ENCODE data around the gene MAML3.
"Not testable (repeated sequence)": the region's sequence is repeated elsewhere in the genome, so short reads cannot be mapped to it uniquely, and the experiment has no call there.

MAML3 gene

DNA sequence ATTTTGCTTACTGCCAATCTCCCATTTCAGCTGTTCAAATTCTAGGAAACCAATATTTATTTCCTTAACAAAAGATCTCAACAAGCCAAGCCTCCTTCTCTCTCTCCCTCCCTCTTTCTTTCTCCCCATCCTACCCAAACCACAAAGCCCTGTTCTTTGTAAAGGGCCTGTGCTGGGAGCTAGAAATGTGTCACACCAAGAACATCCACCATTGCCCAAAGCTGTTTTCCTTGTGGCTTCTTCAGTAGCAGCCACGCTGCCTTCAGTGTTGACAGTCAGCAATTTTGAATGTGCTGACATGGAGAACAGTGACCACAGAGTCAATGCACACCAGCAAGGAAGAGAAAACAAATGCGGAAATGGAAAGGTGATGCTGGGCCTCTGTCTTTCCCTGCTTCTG is 203.0 kb downstream of the MAML3 start:
- intact Hi-C loops (cut with DNase I), result no loop called here
- no peak for DNase-seq

DNA sequence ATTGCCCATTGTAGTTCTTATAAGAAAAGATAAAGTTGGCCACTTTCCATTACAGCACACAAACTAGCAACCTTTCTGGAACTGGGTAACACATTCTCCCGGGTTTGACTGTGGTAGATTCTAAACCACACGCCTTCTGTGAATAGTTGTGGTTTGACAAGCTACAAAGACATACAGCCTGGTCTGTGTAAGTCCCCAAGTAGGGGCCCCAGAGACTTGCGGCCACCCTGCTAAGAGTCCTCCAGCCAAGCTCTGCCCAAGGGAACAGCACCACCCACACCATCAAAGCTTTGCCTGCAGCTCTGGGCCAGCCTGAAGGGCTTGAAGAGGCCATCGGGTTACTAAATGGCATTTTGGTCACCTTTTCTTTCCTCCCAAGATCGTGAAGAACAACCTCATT is 203.4 kb downstream of the MAML3 start:
- DNase-seq, result no peak
- intact Hi-C loops (cut with DNase I), result no loop called here

DNA sequence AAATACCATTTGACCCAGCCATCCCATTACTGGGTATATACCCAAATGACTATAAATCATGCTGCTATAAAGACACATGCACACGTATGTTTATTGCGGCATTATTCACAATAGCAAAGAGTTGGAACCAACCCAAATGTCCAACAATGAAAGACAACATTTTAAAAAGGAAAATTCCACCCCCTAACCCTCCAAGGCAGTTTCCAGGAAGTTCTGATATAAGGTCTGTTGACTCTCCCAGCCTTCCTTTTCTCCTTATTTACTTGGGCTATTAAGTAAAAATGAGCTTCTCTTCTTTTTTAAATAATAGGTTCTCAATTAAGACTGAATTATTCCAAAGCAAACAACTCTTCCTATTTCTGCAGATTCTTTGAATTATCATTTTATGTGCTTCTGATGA is 209.1 kb downstream of the MAML3 start:
- intact Hi-C loops (cut with DNase I); DNase-seq: not testable (repeated sequence)

DNA sequence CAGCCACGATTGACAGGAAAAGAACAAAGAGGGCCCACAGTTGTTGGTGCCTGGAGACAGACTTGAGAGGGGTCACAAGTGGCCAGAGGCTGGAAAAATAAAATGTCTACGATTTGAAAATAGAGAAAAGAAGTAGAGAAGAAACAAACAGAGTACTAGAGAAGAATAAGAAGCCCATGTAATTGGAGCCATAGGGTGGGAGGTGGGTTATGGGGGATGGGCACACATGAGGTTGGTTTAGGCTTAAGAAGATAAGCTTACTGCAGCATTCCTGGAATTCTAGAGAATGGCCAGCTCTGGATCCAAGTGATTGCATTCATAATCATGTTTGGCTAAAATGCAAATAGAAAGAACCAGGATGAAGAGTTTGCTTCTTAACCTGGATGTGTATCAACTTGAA is 210.7 kb downstream of the MAML3 start:
- intact Hi-C loops (cut with DNase I), result no loop called here
- DNase-seq, result no peak

GRCh38 chr4:139942241-139942640 is 211.7 kb downstream of the MAML3 start:
- intact Hi-C loops (cut with DNase I), result no loop called here
- DNase-seq, result no peak

GRCh38 chr4:139940600-139940999 is 213.4 kb downstream of the MAML3 start:
- no peak for DNase-seq

DNA sequence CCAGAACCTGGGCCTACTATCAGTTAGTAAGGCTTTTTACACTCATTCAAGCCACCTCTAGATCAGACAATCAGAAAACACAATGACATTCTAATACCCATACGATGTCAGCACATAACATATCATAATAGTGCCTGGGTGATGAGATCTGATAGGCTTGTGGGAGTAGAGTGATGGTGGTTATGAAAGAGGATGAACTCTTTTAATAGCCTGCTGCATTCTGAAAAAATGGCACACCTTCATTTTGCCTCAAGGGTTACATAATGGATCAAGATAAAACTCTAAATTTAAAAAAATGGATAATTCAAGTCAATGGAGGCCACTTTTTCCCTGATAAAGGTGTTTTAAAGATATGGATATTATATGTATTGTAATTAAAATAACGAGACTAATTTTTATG is 215.6 kb downstream of the MAML3 start:
- intact Hi-C loops (cut with DNase I), result no loop called here
- DNase-seq, result no peak

More at GRCh38 chr4:139940600-139940999, 213.4 kb downstream of the MAML3 start:
- intact Hi-C loops (cut with DNase I), result no loop called here

DNA sequence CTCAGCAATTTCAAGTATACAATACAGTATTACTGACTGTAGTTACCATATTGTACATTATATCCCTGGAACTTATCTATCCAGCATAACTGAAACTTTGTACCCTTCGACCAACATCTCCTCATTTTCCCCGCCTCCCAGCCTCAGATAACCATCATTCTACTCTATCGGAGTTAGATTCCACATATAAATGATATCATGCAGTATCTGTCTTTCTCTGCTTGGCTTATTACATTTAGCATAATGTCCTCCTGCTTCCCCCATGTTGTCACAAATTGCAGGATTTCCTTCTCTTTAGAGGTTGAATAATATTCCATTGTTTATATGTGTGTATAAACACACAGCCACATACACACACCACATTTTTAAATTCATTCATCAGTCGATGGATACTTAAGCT is 218.1 kb downstream of the MAML3 start:
- intact Hi-C loops (cut with DNase I), result no loop called here

DNA sequence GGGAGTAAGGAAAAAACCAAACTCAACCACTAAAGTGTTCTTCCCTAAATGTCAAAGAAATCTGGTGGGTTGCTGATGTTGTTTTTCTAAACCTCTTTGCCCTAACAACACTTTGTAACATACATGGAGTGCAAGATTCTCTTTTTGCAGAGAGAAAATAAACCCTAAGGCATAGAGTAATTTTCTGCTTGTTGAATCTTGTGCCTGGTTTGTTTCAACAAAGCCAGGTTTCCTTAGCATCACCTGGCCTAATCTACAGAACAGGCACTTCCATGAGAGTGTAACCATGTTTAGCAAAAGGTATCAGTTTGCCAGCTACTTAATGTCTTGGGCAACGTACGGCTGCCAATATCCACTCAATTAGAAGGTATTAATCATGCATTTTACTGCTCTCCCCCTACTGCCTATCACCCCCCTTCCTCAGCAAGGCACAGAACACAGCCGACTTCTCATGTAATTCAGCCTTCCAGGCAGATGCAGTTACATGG is 219.2 kb downstream of the MAML3 start:
- DNase-seq, result no peak
- intact Hi-C loops (cut with DNase I), result no loop called here

More for the DNA sequence above, 218.1 kb downstream of the MAML3 start:
- no peak for DNase-seq

DNA sequence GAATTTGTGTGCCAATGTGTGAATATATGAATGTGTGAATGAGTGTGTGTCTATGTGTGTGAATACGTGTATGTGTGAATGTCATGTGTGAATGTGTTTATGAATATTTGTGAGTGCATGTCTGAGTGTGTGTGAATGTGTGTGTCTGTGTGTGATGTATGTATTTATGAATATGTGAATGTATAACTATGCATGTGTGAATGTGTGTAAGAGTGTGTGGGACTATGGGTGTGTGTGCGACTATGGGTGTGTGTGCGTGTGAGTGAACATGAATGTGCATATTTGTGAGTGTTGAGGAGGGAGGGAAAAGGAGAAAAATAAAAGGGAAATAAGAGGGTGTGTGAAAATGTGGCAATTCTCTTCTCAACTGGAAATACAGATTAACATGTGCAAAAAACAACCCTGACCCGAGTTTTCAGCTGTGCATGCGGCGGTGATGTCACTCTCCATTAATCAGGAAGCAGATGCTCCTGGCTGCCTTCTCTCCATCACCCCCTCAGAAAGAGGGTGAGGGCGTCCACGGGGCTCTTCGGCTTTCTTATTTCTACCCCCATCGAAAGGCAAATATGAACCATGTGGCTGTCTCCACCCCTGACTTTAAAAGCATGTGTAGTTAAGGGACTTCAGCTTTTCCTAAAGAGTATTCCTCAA is 219.8 kb downstream of the MAML3 start:
- no peak for DNase-seq
- intact Hi-C loops (cut with DNase I), result no loop called here

DNA sequence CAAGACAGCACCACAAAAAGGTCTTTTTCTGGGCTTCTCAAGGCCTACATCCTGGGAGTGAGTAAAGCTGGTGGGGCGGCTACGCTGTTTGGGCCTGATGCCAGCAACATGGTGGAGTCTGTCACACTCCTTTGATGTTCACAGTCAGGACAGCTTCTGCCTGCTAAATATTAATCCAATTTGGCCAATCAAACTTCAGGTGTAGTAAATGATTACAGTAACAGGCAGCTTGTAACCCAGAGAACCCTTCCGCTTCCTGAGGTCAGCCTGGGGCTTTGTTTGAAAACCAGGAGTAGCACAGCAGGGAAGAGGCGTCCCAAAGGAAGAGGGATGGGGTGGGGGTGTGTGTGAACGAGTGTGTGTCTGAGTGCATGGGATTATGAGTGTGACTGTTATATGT is 220.4 kb downstream of the MAML3 start:
- no peak for DNase-seq
- intact Hi-C loops (cut with DNase I), result no loop called here

GRCh38 chr4:139933104-139933503 is 220.9 kb downstream of the MAML3 start:
- no peak for DNase-seq
- intact Hi-C loops (cut with DNase I), result no loop called here

DNA sequence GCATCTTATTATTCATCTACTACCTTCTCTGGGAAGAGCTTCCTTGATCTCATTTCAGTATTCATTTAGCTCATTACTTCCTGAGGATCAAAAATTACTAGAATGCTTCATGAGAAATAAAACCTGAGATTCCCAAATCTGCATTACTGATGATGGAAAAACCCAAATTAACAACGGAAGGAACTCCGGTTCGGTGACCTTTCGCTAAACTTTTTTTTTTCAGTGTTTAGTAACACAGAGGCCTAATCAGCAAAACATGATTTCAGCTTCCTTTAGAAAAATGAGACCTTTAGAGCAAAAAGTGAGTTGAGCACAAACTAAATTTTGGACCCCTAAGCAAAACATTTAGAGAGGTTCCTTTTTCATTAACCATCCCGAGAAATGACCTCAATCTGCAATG is 229.2 kb downstream of the MAML3 start:
- intact Hi-C loops (cut with DNase I), result no loop called here

GRCh38 chr4:139922406-139923024 is 231.5 kb downstream of the MAML3 start:
- DNase-seq, result peak in 2 of 10 donors; percentile 29 to 36
- intact Hi-C loops (cut with DNase I), result no loop called here

More for the DNA sequence above, 229.2 kb downstream of the MAML3 start:
- no peak for DNase-seq

DNA sequence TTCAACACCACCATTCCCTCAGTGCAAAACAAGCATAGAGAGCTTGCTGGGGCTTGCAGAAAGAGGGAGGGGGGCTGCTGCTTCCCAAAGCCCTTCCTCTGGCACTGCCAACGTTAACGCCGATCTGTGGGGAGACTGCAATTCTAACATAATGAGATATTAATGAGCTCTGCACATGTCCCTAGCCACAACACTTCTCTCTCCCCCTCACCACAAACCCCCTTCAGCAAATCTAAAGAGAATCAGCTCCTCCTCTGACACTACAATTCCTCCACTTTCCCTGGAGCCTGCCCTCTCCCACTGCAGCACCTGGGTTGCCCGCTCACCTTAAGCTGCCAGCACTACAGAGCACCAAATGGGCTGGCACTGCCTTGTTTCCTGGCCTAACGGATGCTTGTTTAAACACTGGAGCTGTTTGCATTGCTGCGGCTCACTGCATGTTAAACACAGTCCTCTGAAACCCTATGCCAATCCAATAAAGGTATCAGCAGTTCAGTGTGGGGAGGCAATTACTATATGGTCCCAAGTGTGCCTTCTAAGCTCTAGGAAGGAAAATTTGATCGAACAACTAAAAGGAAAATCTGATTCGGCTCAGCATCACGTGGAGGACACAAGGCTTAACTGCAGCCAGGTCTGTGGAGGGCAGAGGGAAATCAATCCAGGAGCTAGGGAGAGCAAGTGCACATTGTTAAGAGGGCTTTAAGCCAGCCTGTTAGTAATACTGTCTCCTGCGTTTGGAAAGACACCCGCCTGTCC is 232.4 kb downstream of the MAML3 start:
- intact Hi-C loops (cut with DNase I), result no loop called here
- no peak for DNase-seq

DNA sequence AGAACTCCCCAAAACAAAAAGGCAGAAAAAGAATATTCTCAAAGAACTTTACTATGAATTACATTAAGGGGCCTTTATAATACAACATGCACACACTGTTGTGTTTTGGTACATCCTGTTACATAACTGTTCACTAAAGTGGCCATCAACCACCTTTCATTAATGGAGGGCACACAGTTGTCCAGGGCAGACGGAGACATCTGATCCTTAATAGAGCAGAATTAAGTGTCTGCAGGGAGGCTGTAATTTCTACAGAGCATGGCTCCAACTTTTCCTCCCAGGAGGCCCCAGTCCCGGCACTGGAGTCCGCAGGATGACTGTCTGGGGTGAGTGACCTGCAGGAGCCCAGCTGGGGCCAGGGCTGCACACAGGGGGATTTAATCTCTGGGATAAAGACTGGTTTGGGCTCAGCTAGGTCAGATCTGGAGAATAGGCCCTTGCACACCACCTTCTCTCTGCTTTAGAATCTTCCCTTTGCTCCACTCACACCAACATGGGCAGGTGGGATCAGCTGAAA is 233.4 kb downstream of the MAML3 start:
- DNase-seq, result no peak
- intact Hi-C loops (cut with DNase I), result no loop called here

DNA sequence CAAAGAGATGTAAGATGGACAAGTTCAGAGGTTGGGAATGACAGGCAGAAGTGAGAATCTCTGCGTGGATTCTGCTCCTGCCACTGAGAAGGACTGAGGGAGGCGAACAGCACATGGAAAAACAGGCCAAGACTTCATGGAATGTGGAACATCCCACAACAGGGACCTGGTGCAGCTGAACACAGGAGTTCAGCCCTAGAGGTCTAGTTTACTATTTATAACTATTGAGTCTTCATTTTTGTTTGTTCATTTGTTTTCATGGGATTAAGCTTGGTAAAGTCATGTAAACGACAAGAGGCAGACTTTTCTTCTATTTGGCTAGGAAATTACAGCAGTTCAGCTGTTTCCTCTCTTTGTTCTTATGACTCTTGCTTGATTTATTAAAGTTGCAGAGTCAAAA is 234.5 kb downstream of the MAML3 start:
- no peak for DNase-seq
- intact Hi-C loops (cut with DNase I), result loop anchor here (2.0 kb wide), 1 partner anchor 65 kb away; no protein-coding TSS in a partner anchor

DNA sequence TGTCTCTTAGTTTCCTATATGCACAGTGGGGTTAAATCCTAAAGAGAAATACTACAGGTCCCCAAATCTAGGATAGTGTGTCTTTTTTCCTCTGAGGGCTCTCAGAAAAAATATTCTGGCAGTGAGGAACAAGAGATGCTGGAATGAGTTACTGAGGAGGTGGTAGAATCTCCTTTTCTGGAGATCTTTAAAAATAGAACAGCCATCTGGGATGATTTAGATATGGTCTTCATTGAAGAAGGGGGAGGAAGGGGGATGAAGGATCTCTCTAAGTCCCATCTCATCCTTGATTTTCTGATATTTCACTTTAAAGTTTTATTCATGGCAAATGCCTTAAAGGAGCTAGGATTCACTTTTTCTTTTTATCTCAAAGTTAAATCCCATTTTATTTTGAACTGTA is 235.0 kb downstream of the MAML3 start:
- DNase-seq, result no peak
- intact Hi-C loops (cut with DNase I), result loop anchor here (2.0 kb wide), 1 partner anchor 66 kb away; no protein-coding TSS in a partner anchor

DNA sequence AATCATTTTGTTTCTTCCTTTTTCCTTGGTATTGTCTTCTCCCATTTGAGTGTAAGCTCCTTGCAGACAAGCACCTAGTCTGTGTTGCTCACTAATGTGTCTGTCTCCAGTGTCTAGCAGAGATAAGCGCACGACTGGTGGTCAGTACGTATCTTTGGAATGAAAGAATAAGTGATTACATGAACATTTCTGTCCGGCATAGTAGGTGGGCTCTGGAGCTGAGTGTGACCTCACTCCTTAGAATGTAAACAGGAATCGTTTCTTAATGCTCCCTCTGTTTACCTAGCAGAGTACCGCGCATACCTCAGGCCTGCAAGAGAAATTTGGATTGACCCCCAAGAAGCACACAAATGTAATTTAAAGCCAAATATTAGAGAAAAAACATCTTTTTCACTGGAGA is 235.4 kb downstream of the MAML3 start:
- intact Hi-C loops (cut with DNase I), result loop anchor here (2.0 kb wide), 1 partner anchor 66 kb away; no protein-coding TSS in a partner anchor
- no peak for DNase-seq

DNA sequence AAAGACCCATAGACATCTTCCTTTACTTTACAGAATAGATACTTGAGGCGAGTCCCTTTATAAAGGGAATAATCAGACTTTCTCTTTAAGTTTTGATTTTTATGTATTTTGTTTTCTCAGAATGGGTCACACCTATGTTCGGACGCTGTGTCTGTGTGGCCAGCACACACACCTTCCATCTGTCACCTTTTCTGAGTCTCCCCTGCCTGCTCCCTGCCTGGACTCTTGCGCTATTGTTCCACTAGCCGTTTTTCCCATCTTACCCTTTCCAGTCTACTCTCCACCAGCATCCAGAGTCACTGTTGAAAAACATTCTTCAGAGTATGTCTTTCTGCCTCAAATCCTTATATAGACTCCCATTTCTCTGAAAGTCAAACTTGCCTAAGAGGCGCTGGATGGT is 236.1 kb downstream of the MAML3 start:
- DNase-seq, result no peak

GRCh38 chr4:139916041-139916440 is 237.9 kb downstream of the MAML3 start:
- intact Hi-C loops (cut with DNase I), result no loop called here
- no peak for DNase-seq

More for the DNA sequence above, 236.1 kb downstream of the MAML3 start:
- intact Hi-C loops (cut with DNase I), result loop anchor here (2.0 kb wide), 1 partner anchor 67 kb away; no protein-coding TSS in a partner anchor

All from posterior cingulate gyrus (tissue), 11 donors.